ENCODE data around the gene GPR83.

DNA sequence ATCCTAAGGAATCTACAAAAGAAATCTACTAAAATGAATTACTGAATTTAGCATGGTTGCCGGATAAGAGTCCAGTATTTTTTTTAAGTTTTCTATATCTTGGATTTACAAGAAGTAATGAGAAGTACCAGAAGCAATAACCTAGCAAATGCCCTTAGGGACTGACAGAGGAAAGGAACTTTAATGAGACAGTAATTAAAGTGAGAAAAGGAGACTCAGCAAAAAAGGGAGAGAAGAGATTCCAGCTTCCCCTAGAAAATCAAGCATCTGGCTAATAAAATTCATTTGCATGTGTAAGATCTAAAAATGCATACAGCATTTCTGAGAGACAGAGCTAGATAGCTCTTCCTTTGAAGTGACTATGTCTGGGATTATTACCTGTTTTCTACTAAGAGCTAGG is 57.7 kb downstream of the GPR83 start:
- TF ChIP-seq CTCF (IDR thresholded peaks at IDR 0.05; ENCODE audit: low read length) (no peak), EZH2 (IDR thresholded peaks at IDR 0.05; ENCODE audit: borderline replicate concordance, low read length) (no peak)
